ENCODE measurements around the gene EPO.
"Not testable (repeated sequence)": the region's sequence is repeated elsewhere in the genome, so short reads cannot be mapped to it uniquely, and the experiment has no call there.

Gene EPO

GRCh38 chr7:100721505-100721812 is 1.2 kb downstream of the EPO start:
- Histone ChIP-seq H3K9ac (ENCODE audit: insufficient read length) (no peak overlapping the region), H3K4me3 (no peak overlapping the region), H3K36me3 (ENCODE audit: insufficient read depth, low read length) (no peaks in the 10 kb centered on the region), H3K27ac (no peak overlapping the region), H3K9me3 (ENCODE audit: low read depth, low read length) (no peaks in the 10 kb centered on the region)
- no peak for DNase-seq (ENCODE audit: low read depth, low spot score)
- TF ChIP-seq FOXP2 (optimal IDR thresholded peaks at IDR 0.05; ENCODE audit: control extremely low read depth, extremely low read length, insufficient read depth) = no peak
- TF ChIP-seq EZH2 (IDR thresholded peaks at IDR 0.05) = no peak
- no peak for TF ChIP-seq POLR2AphosphoS5 (IDR thresholded peaks at IDR 0.05; ENCODE audit: borderline replicate concordance, low read depth, low read length)

- H3K9ac ChIP-seq (ENCODE audit: insufficient read length) = no peak overlapping the region
- H3K9me3 ChIP-seq (ENCODE audit: low read depth, low read length) = no peaks in the 10 kb centered on the region
- DNase-seq (ENCODE audit: low read depth, low spot score) = no peak
- no peaks in the 10 kb centered on the region for H3K36me3 ChIP-seq (ENCODE audit: insufficient read depth, low read length)
- no peak overlapping the region for H3K27ac ChIP-seq
- TF ChIP-seq FOXP2 (optimal IDR thresholded peaks at IDR 0.05; ENCODE audit: control extremely low read depth, extremely low read length, insufficient read depth) (no peak), EZH2 (IDR thresholded peaks at IDR 0.05) (no peak), POLR2AphosphoS5 (IDR thresholded peaks at IDR 0.05; ENCODE audit: borderline replicate concordance, low read depth, low read length) (no peak)
- no peak overlapping the region for H3K4me3 ChIP-seq
These were observed 2.4 kb downstream of the EPO start for GRCh38 chr7:100722480-100723212.

GRCh38 chr7:100723732-100724275 is 3.5 kb downstream of the EPO start:
- Histone ChIP-seq H3K36me3 (ENCODE audit: insufficient read depth, low read length) (no peaks in the 10 kb centered on the region), H3K4me3 (no peak overlapping the region), H3K9me3 (ENCODE audit: low read depth, low read length) (no peaks in the 10 kb centered on the region), H3K9ac (ENCODE audit: insufficient read length) (no peak overlapping the region), H3K27ac (no peak overlapping the region)
- TF ChIP-seq POLR2AphosphoS5 (IDR thresholded peaks at IDR 0.05; ENCODE audit: borderline replicate concordance, low read depth, low read length) (no peak), FOXP2 (optimal IDR thresholded peaks at IDR 0.05; ENCODE audit: control extremely low read depth, extremely low read length, insufficient read depth) (no peak), EZH2 (IDR thresholded peaks at IDR 0.05) (no peak)
- no peak for DNase-seq (ENCODE audit: low read depth, low spot score)

- DNase-seq (ENCODE audit: low read depth, low spot score) = not testable (repeated sequence)
These were observed 4.1 kb downstream of the EPO start for GRCh38 chr7:100724364-100724763.

GRCh38 chr7:100726996-100727761 is 6.9 kb downstream of the EPO start:
- H3K27ac ChIP-seq = no peak overlapping the region
- H3K36me3 ChIP-seq (ENCODE audit: insufficient read depth, low read length) = no peaks in the 10 kb centered on the region
- H3K9ac ChIP-seq (ENCODE audit: insufficient read length) = no peak overlapping the region
- no peak for TF ChIP-seq FOXP2 (optimal IDR thresholded peaks at IDR 0.05; ENCODE audit: control extremely low read depth, extremely low read length, insufficient read depth)
- no peak for TF ChIP-seq EZH2 (IDR thresholded peaks at IDR 0.05)
- TF ChIP-seq POLR2AphosphoS5 (IDR thresholded peaks at IDR 0.05; ENCODE audit: borderline replicate concordance, low read depth, low read length) = no peak
- H3K4me3 ChIP-seq = no peak overlapping the region
- H3K9me3 ChIP-seq (ENCODE audit: low read depth, low read length) = no peaks in the 10 kb centered on the region
- no peak for DNase-seq (ENCODE audit: low read depth, low spot score)

More at GRCh38 chr7:100724364-100724763, 4.1 kb downstream of the EPO start:
- not testable (repeated sequence) for H3K9ac ChIP-seq (ENCODE audit: insufficient read length); H3K4me3 ChIP-seq; H3K9me3 ChIP-seq (ENCODE audit: low read depth, low read length); H3K36me3 ChIP-seq (ENCODE audit: insufficient read depth, low read length); H3K27ac ChIP-seq

GRCh38 chr7:100728196-100728595 is 7.9 kb downstream of the EPO start:
- Histone ChIP-seq H3K9ac (ENCODE audit: insufficient read length) (no peak overlapping the region), H3K36me3 (ENCODE audit: insufficient read depth, low read length) (no peaks in the 10 kb centered on the region), H3K4me3 (no peak overlapping the region), H3K9me3 (ENCODE audit: low read depth, low read length) (no peaks in the 10 kb centered on the region), H3K27ac (no peak overlapping the region)
- DNase-seq (ENCODE audit: low read depth, low spot score) = no peak
- TF ChIP-seq POLR2AphosphoS5 (IDR thresholded peaks at IDR 0.05; ENCODE audit: borderline replicate concordance, low read depth, low read length) (no peak), EZH2 (IDR thresholded peaks at IDR 0.05) (no peak), FOXP2 (optimal IDR thresholded peaks at IDR 0.05; ENCODE audit: control extremely low read depth, extremely low read length, insufficient read depth) (no peak)

GRCh38 chr7:100730136-100730800 is 10.0 kb downstream of the EPO start:
- H3K4me3 ChIP-seq = no peak overlapping the region
- H3K9me3 ChIP-seq (ENCODE audit: low read depth, low read length) = no peaks in the 10 kb centered on the region
- no peak overlapping the region for H3K27ac ChIP-seq
- no peaks in the 10 kb centered on the region for H3K36me3 ChIP-seq (ENCODE audit: insufficient read depth, low read length)
- no peak for DNase-seq (ENCODE audit: low read depth, low spot score)
- no peak for TF ChIP-seq FOXP2 (optimal IDR thresholded peaks at IDR 0.05; ENCODE audit: control extremely low read depth, extremely low read length, insufficient read depth)
- TF ChIP-seq EZH2 (IDR thresholded peaks at IDR 0.05) = no peak
- TF ChIP-seq POLR2AphosphoS5 (IDR thresholded peaks at IDR 0.05; ENCODE audit: borderline replicate concordance, low read depth, low read length) = no peak
- no peak overlapping the region for H3K9ac ChIP-seq (ENCODE audit: insufficient read length)

- DNase-seq (ENCODE audit: low read depth, low spot score) = no peak
- H3K36me3 ChIP-seq (ENCODE audit: insufficient read depth, low read length) = no peaks in the 10 kb centered on the region
- no peaks in the 10 kb centered on the region for H3K9me3 ChIP-seq (ENCODE audit: low read depth, low read length)
- no peak for TF ChIP-seq EZH2 (IDR thresholded peaks at IDR 0.05)
- no peak for TF ChIP-seq FOXP2 (optimal IDR thresholded peaks at IDR 0.05; ENCODE audit: control extremely low read depth, extremely low read length, insufficient read depth)
- TF ChIP-seq POLR2AphosphoS5 (IDR thresholded peaks at IDR 0.05; ENCODE audit: borderline replicate concordance, low read depth, low read length) = no peak
- H3K4me3 ChIP-seq = no peak overlapping the region
- H3K27ac ChIP-seq = no peak overlapping the region
- H3K9ac ChIP-seq (ENCODE audit: insufficient read length) = no peak overlapping the region
These were observed 11.8 kb downstream of the EPO start for GRCh38 chr7:100731937-100732636.

Measured in SK-N-MC (cell line).